GF-D8 (cell line): ENCODE results near the gene KLF3.

Experiments used
- DNase-seq: peaks from one replicate; lab custom pipeline; 2025; lab: John Stamatoyannopoulos, UW

The KLF3 gene

DNA sequence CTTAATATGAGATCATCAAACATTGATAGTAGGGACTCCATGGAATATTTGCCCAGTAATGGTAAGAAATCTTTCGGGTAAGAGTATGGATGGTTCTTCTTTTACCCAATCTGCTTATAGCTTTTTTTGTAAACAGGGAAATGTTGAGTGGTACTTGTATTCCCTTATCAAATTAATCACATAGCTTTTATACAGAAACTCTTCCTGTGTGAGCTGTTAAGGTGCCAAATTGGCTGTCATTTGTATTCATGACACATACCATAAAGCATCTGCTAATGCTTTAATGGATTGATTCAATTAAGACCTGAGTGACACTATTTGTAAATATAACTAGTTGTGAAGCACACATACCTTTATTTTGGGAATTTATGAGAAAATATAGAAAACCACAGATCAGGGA lies 34.2 kb downstream of the KLF3 start:
- DNase-seq, result no peak

DNA sequence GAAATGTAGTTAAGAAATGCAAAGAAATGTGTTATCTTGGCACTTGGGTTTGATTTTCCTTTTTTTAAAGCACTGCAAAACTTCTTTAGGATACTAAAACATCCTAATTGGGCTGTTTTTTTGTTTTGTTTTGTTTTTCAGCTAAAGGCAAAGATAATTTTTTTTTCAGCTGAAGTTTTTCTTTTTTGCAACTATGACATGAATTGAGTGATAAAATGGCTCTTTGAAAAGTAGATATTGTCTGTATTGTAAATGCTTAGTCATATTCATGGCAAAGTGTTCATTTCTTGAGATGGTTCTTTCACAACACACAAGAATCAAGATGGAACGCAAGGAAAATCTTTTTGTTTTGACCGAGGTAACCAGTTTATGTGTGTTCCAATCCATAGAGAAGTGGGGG lies 35.1 kb downstream of the KLF3 start:
- no peak for DNase-seq

GRCh38 chr4:38703635-38704034 lies 39.6 kb downstream of the KLF3 start:
- DNase-seq, result no peak

- no peak for DNase-seq
These were observed 40.7 kb downstream of the KLF3 start for GRCh38 chr4:38704622-38705154.

DNA sequence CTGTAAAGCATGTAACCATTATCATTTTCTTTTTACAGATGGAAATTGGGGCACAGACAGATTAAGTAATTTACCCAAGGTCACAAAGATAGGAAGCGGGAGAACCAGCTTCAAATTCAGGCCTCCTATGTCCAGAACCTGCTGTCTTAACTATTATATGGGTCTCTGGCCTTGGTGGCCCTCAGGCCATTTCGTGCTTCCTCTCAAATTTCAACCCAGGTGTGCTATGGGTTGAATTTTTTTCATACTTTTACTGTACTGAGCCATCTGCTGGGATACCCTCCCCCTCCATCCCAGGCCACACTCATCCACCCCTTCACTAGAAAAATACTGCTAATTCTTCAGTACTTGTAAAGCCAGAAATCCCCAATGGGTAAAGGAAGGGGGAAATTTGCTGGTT lies 42.3 kb downstream of the KLF3 start:
- no peak for DNase-seq

- DNase-seq, result no peak
These were observed 46.1 kb downstream of the KLF3 start for GRCh38 chr4:38710053-38710452.

DNA sequence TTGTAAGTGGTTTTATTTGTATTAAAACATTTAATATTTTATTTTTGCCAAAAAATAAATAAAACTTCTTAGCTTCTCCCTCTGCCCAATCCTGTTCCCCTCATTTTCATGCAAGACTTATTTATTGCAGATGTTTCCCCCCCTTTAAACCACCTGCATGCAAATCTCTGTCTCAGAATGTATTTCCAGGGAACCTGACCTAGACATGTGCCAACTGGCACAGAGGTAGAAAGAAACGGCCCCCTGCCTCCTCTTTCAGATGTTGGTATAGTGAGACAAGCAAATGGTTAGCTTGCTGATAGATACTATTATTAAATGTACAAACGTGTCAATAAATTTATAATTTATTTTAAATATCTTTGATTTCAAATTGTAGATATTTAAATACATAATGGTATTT lies 47.1 kb downstream of the KLF3 start:
- DNase-seq, result no peak

DNA sequence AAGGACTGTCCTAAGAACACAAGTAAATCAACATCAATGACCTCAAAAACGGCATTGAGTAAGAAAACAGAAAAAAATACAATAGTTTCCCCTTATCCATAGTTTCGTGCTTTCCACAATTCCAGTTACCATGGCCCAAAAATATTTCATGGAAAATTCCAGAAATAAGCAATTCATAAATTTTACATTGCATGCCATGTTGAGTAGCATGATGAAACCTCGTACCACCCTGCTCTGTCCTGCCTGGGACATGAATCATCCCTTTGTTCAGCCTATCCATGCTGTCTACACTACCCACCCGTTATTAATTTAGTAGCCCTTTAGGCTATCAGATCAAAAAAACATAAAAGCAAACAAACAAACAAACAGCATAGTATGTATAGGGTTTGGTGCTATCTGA lies 51.1 kb downstream of the KLF3 start:
- no peak for DNase-seq

GRCh38 chr4:38716256-38716655 lies 52.3 kb downstream of the KLF3 start:
- DNase-seq, result no peak

DNA sequence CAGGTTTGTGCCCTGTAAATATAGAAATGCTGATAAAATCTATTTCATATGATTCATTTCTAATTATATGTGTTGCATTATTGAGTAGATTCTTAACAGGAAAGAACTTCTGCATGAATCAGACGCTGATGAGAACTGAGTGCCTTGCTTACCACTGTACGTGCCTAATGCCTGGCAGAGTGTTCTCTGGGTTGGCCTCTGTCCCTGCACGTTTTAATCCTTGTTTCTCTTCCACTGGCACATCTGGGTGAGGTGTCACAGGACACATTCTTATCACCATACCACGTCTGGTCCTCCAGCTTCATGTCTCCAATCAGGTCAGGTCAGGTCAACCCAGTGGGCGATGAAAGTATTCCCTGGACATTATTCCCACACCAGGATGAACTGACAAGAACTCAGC lies 53.6 kb downstream of the KLF3 start:
- no peak for DNase-seq

DNA sequence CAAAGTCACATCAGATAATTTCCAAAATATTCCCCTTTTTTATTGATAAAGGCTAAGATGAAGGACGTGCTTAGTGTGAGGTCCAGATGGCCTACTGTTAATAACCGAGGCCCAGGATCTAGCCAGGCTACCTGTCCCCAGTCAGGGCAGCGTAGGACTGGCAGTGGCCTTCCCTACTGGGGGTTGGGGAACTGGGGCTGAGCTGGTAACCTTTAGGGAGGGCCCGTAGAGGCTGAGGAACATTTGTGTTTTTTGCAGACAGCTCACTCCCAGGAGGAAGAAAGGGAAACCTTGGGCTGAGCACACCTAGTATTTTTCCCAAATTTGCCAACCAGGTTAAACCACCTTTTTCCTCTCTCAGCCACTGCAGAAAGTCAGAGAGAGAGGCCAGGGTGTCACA lies 59.1 kb downstream of the KLF3 start:
- DNase-seq, result no peak

DNA sequence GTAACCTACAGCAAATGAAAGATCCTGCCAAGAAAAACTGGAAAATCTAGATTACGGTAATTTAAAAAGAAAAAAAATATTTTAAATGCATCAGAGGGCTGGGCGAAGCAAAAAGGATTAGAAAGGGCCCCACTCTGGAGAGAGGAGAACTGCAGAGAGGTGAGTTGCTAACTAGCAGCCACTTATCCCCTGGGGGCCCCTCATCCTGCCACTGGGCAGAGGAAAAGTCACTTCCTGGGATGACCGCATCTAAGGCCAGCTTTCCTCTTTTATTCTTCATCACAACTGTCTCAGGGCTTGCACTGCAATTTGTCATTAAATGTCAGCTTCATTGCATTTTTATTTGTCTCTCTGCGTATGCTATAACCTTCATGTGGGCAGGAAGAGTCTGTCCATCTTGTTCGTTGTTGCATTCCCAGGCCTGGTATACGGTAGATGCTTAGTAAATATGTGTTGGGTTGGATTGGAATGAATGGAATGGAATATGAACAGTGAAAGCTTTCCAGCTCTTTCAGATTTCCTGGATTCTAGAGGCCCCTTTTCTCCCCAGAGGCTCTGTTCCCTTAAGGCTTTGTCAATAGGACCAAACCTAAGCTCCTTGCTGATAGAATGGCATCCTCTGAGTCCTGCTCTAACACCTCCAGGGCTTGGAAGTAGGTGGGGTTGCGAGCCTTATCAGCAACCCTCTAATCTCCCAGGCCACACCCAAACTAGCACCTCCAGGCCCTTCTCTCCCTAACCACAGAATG lies 59.9 kb downstream of the KLF3 start:
- no peak for DNase-seq

DNA sequence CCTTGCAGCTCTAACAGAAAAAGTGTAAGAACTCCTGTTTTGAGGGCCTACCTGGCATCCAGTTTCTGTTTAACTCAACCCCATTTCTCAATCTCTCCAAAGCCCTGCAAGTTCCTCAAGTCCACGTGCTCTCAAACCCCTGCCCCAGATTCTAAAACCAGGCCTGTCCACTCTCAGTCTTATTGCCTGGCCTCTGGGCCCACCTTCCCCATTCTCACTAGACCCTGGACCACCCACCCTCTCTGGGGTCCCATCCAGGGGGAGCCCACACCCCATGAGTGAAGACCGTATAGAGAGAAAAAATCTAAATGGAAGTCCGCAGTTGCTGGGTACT lies 60.4 kb downstream of the KLF3 start:
- no peak for DNase-seq

DNA sequence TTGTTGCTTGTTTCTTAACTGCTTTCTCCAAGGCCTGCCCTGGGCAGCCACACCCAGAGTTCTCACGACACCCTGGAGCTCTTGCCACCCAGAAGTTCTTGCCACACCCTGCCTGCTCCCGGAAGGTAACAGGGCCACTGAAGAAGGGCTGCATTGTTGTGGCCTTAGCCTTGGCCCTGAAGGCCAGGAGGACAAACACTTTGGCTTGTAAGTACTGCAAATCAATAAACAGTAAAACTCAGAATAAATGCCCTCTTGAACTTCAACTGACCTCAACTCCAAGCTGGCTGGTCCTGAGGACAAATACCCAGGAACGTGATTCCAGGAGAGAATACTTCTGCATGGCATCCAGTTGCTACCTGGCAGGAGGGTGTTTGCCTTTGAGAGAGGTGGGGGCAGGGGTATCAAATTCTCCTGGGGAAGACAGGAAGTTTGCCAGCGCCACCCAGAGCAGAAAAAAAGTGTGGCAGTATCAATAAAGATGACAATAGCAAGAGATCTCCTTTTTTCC lies 64.7 kb downstream of the KLF3 start:
- DNase-seq, result no peak

- DNase-seq, result no peak
These were observed 66.5 kb downstream of the KLF3 start for GRCh38 chr4:38730493-38730829.

DNA sequence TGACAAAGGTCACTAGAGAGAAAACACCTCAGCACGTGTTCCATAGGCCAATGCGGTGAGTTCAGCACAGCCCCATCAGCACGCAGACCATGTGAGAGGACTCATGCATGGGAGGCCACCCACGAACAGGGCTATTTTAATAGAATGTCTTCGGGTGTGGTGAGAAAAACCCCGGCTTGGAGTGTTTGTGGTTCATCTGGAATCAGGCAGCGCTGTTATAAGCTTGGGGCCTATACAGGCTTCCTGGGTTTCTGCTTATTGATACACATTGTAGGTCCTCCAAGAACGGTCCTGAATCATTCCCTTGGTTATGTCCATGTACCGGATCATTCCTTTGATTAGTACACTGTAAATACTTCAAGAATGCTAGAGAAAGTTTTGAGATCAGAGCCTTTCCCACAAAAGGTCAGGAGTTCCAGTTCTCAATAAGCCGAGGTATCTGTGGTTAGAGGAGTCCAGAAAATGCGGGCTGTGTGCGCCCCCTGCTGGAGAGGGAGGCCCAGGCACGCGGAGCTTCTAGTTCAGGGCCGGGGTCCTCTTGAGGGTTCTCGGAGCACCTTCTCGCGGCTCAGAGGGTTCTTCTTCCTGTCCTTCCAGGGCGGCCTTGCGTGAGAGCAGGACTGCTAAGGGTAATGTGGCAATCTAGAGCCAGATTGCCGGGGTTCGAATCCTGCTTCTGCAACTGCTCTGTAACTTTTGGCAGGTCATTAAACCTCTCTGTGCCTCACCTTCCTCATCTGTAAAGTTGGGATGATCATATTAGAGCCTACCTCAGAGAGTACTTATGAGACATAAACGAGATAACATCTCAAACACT lies 67.0 kb downstream of the KLF3 start:
- peak; percentile 27 for DNase-seq

DNA sequence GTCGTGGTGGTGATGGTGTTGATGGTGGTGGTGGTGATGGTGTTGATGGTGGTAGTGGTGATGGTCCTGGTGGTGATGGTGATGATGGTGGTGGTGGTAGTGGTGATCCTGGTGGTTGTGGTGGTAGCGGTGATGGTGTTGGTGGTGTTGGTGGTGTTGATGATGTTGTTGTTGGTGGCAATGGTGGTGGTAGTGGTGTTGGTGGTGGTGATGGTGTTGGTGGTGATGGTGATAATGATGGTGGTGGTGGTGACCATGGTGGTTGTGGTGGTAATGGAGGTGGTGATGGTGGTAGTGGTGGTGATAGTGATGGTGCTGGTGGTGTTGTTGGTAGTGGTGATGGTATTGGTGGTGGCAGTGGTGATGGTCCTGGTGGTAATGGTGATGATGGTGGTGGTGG lies 69.7 kb downstream of the KLF3 start:
- no peak for DNase-seq

- no peak for DNase-seq
These were observed 70.4 kb downstream of the KLF3 start for GRCh38 chr4:38734446-38734845.

DNA sequence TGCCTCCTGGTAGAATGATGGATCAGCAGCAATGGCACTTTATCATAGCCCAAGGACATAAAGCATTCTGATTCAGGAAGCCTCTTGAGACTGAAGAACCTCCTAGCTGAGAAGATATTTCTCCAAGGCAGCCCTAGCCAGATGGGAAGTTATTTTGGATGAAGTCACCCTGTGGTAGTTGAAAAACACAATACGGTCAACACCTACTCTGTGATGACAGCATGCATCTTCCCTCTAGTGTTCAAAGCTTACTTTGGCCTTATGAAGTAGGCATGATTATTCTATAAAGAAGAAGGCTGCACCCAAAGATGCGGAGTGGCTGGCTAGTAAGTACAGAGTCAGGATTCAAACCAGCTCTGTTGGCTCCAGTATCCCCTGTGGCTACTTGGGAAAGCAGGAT lies 70.9 kb downstream of the KLF3 start:
- DNase-seq, result no peak

- no peak for DNase-seq
These were observed 71.9 kb downstream of the KLF3 start for GRCh38 chr4:38735870-38736269.

- no peak for DNase-seq
These were observed 75.2 kb downstream of the KLF3 start for GRCh38 chr4:38738940-38739803.

DNA sequence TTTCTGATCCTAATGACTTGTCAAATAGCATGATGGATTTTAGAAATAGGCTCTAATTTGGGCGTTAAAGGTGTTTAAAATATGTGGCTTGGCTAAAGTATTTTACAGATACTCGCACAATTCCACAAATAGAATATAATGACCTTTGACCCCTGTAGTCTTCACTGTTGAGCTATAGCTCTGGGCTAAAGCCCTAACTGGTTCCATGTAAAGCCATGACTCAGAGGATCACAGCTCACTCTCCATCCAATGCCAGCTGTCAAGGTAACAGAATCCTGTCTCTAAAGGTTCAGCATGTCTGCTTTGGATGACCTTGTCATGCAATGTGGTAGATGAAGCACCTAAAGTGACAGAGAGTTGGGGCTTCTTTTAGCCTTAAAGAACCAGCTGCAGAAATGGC lies 76.3 kb downstream of the KLF3 start:
- no peak for DNase-seq
